A673 (cell line): ENCODE results near the gene CRYAA.

Experiments used
- CTCF ChIP-seq: fragments of 300-800, 200-600 bp; sonication (generic); conservative IDR thresholded peaks from 2 replicates; pipeline ENCODE4 v1.5.1; 2017; ENCODE audit warnings: low read depth, mild to moderate bottlenecking, antibody characterized with exemption, low read length, moderate library complexity, mixed read lengths
- EZH2 ChIP-seq: fragments of 200-600 bp; sonication (generic); IDR thresholded peaks from 2 replicates; pipeline ENCODE4 v1.6.1; 2017; ENCODE audit warnings: borderline replicate concordance, low read depth, mild to moderate bottlenecking, mixed read lengths, antibody characterized with exemption, low read length; ENCODE audit not compliant: poor library complexity, severe bottlenecking

GRCh38 chr21:43189936-43190335 is 21.1 kb downstream of the CRYAA start:
- TF ChIP-seq EZH2 = no peak
- no peak for TF ChIP-seq CTCF
